PC-3 (cell line): ENCODE results near the gene PPP1R15A. TPM values are rescaled to one million over a fixed set of nuclear protein-coding genes. Genes with fewer than 3 reads are reported as not detected.
A peak's percentile ranks its signal among the peaks of the same experiment; 100 is the strongest.

ENCODE experiments used
- ATAC-seq: fragments of 200-7000 bp; cut with Tn5 transposase; 2 replicates; pipeline ENCODE4 v1.9.1; 2020; ENCODE audit warnings: mild to moderate bottlenecking, moderate library complexity
- BruUV-seq: library from RNA; stranded (reverse); fragments of 400-500 nt; replicated peaks from 2 replicates; lab custom pipeline; 2021; lab: Mats Ljungman, UMichigan
- CTCF ChIA-PET: fragments of 300-600 bp; sonication (Branson Sonifier 250); formaldehyde crosslinking; loops from one replicate; lab custom pipeline; 2022; ENCODE audit warnings: antibody characterized with exemption; lab: Charles Lee
- POLR2A ChIA-PET: fragments of 300-600 bp; sonication (Branson Sonifier 250); formaldehyde crosslinking; loops from one replicate; lab custom pipeline; 2022; ENCODE audit warnings: antibody characterized with exemption; ENCODE audit not compliant: unreplicated experiment; lab: Charles Lee
- DNase-seq: peaks from one replicate; pipeline ENCODE4 v3.0.0-alpha.2; 2015
- H2AFZ ChIP-seq: fragments of 300-600 bp; sonication (generic); 2 replicates; pipeline ENCODE4 v1.6.0; 2016; ENCODE audit warnings: antibody characterized with exemption, low read length
- H3F3A ChIP-seq: fragments of 300-600 bp; sonication (generic); one replicate; pipeline ENCODE4 v1.6.0; 2017; ENCODE audit warnings: antibody characterized with exemption, low read length, control low read depth, mild to moderate bottlenecking; ENCODE audit not compliant: unreplicated experiment
- H3K27ac ChIP-seq: fragments of 300-600 bp; sonication (generic); 2 replicates; pipeline ENCODE4 v1.5.1; 2016; ENCODE audit warnings: mild to moderate bottlenecking, low read length
- H3K27me3 ChIP-seq: fragments of 300-600 bp; sonication (generic); 2 replicates; pipeline ENCODE4 v1.6.1; 2016; ENCODE audit warnings: low read length, mixed read lengths
- H3K36me3 ChIP-seq: fragments of 300-600 bp; sonication (generic); 2 replicates; pipeline ENCODE4 v1.6.1; 2016; ENCODE audit warnings: low read depth, mixed run types, low read length, mixed read lengths
- H3K4me1 ChIP-seq: fragments of 300-600 bp; sonication (generic); 2 replicates; pipeline ENCODE4 v1.5.1; 2016; ENCODE audit warnings: low read length; ENCODE audit not compliant: insufficient read depth
- H3K4me2 ChIP-seq: fragments of 300-600 bp; sonication (generic); 2 replicates; pipeline ENCODE4 v1.6.0; 2016; ENCODE audit warnings: low read length
- H3K4me3 ChIP-seq: fragments of 300-600 bp; sonication (generic); 2 replicates; pipeline ENCODE4 v1.5.1; 2016; ENCODE audit warnings: mild to moderate bottlenecking, low read length, mixed read lengths
- H3K79me2 ChIP-seq: fragments of 300-600 bp; sonication (generic); 2 replicates; pipeline ENCODE4 v1.6.1; 2017; ENCODE audit warnings: low read length, mixed read lengths
- H3K9ac ChIP-seq: fragments of 300-600 bp; sonication (generic); 2 replicates; pipeline ENCODE4 v1.6.0; 2016; ENCODE audit warnings: mild to moderate bottlenecking, low read length
- H3K9me2 ChIP-seq: fragments of 300-600 bp; sonication (generic); replicated peaks from 2 replicates; pipeline ENCODE4 v1.6.1; 2016; ENCODE audit warnings: mixed run types, low read length, mixed read lengths
- H3K9me3 ChIP-seq: fragments of 300-600 bp; sonication (generic); 2 replicates; pipeline ENCODE4 v1.6.1; 2016; ENCODE audit warnings: low read length, mixed read lengths
- H4K20me1 ChIP-seq: fragments of 300-600 bp; sonication (generic); 2 replicates; pipeline ENCODE4 v1.6.1; 2016; ENCODE audit warnings: low read length, mixed read lengths
- CTCF ChIP-seq: fragments of 300-600 bp; sonication (generic); conservative IDR thresholded peaks from 2 replicates; pipeline ENCODE4 v1.5.1; 2017; ENCODE audit warnings: antibody characterized with exemption, low read depth, mild to moderate bottlenecking, low read length
- EZH2 ChIP-seq: fragments of 300-600 bp; sonication (generic); IDR thresholded peaks from one replicate; pipeline ENCODE4 v1.6.1; 2017; ENCODE audit warnings: antibody characterized with exemption, mild to moderate bottlenecking, low read length; ENCODE audit not compliant: unreplicated experiment
- EZH2phosphoT487 ChIP-seq: fragments of 300-600 bp; sonication (generic); IDR thresholded peaks from 2 replicates; pipeline ENCODE4 v1.6.1; 2018; ENCODE audit warnings: mild to moderate bottlenecking, antibody characterized with exemption, low read length, borderline replicate concordance
- intact Hi-C: fragments of 100-400 bp; cut with micrococcal nuclease; formaldehyde crosslinking; loops from 2 replicates; pipeline ENCODE4 v1.9.0; 2023
- total RNA-seq: library from RNA; depleted of rRNA; stranded (reverse); fragments of >200 nt; gene quantifications from 2 replicates; pipeline ENCODE4 v1.2.3, GENCODE V29; 2014

Gene PPP1R15A
- total RNA-seq, 1 experiment from 2014 or later, result 78.0 TPM

GRCh38 chr19:48856921-48857320, 15.3 kb upstream of the PPP1R15A start:
- Histone ChIP-seq H2AFZ (no peak overlapping the region), H3K9me2 (no peaks in the 10 kb centered on the region), H3K4me2 (no peak overlapping the region), H3K4me3 (no peak overlapping the region), H3K27me3 (no peaks in the 10 kb centered on the region), H3K9ac (no peak overlapping the region), H3K36me3 (no peaks in the 10 kb centered on the region), H4K20me1 (no peaks in the 10 kb centered on the region), H3K79me2 (no peaks in the 10 kb centered on the region), H3K4me1 (peaks cover 3% of the 10 kb centered on the region), H3K27ac (no peak overlapping the region), H3K9me3 (no peaks in the 10 kb centered on the region), H3F3A (no peaks in the 10 kb centered on the region)
- CTCF ChIA-PET, result no interaction called here
- POLR2A ChIA-PET, result no interaction called here
- DNase-seq (peak; percentile 41), ATAC-seq (peak; percentile 37)
- intact Hi-C loops, result no loop called here
- no peak for TF ChIP-seq EZH2phosphoT487
- TF ChIP-seq CTCF, result no peak
- no peak for TF ChIP-seq EZH2
- no TSS peak for BruUV-seq

DNA sequence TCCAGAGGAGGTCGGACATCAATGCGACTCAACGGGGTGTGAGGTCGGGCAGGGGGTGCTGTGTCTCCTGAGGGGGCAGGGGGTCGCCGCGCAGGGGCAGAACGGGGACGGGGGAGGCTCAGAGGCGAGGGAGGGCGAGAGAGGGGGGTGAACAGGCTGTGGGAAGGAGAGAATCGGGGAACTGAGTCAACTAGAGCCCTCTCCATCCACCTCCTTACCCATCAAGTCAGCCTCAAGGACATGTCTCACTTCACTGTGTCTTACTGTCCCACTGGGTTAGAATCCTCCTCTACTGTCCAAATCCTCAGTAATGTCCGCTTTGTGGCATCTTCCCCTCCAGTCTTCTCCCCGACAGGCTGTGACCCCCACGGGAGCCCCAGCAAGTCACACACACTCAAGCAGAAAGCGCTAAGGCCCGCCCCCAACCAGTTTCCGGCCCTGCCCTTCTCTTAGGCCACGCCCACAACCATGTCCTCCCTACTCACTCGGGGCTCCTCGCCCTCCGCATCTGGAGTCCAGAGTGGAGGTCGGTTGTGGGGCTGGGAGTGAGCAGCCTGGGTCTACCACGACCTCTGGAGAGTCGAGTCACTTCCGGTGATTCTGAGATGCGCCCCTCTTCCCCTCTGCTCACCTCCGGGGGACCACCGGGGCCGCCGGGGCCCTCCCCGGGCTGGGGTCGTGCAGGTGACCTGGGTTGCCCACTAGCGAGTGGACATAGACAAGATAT, 13.1 kb upstream of the PPP1R15A start:
- no peak for ATAC-seq
- BruUV-seq, result no TSS peak
- no peaks in the 10 kb centered on the region for H4K20me1 ChIP-seq
- no peak overlapping the region for H3K27ac ChIP-seq
- H3K4me1 ChIP-seq, result peaks cover 3% of the 10 kb centered on the region
- H3F3A ChIP-seq, result no peaks in the 10 kb centered on the region
- H3K9me2 ChIP-seq, result no peaks in the 10 kb centered on the region
- no peak for TF ChIP-seq EZH2
- no peak for TF ChIP-seq EZH2phosphoT487
- no peak for TF ChIP-seq CTCF
- no peaks in the 10 kb centered on the region for H3K27me3 ChIP-seq
- CTCF ChIA-PET, result no interaction called here
- no peak overlapping the region for H2AFZ ChIP-seq
- no peaks in the 10 kb centered on the region for H3K9me3 ChIP-seq
- no peak overlapping the region for H3K4me3 ChIP-seq
- no peak for DNase-seq
- H3K4me2 ChIP-seq, result no peak overlapping the region
- POLR2A ChIA-PET, result no interaction called here
- intact Hi-C loops, result no loop called here
- no peaks in the 10 kb centered on the region for H3K79me2 ChIP-seq
- H3K9ac ChIP-seq, result no peak overlapping the region
- no peaks in the 10 kb centered on the region for H3K36me3 ChIP-seq
